Spleen (tissue), 7 donors: ENCODE data around the gene NF2.

Source experiments
- CTCF ChIP-seq, 11 experiments: fragments of 200-600 bp in 7 of 11; fragments of 450-650 bp in 4 of 11; sonication (generic) in 4 of 11; IDR thresholded peaks in 8 of 11; conservative IDR thresholded peaks in 3 of 11; 1 replicate in 7 of 11; 2 replicates in 4 of 11; pipeline versions ENCODE4 v1.4.0 to v1.8.0; 2016 to 2021; ENCODE audit warnings: antibody characterized with exemption in 11 of 11, inconsistent platforms in 4 of 11, mild to moderate bottlenecking in 1 of 11
- POLR2A ChIP-seq, 3 donors: fragments of 450-650 bp; IDR thresholded peaks; one replicate each; pipeline ENCODE4 v1.5.1; 2017; ENCODE audit warnings: antibody characterized with exemption in 3 of 3, mild to moderate bottlenecking in 1 of 3
- donor health status: DM: no; HTN: no; CAD: no; lungs with moderate emphysema.
- donor health status: DM: no; HTN: no; CAD: no.
- donor health status: DM: no; HTN: no; CAD: no.

- no peak for TF ChIP-seq CTCF (IDR thresholded peaks at IDR 0.05 in 8 of 11, conservative IDR thresholded peaks at IDR 0.05 in 3 of 11)
- no peak for TF ChIP-seq POLR2A (IDR thresholded peaks at IDR 0.05)
These were observed 48.2 kb downstream of the NF2 start for GRCh38 chr22:29651652-29652051.
